Spleen (tissue), 10 donors: ENCODE measurements around the gene ARTN. TPM values are rescaled to one million over a fixed set of nuclear protein-coding genes. Genes with fewer than 3 reads are reported as not detected.

Source experiments
- polyA plus RNA-seq, 3 donors: library from polyadenylated mRNA; stranded (reverse); fragments of 200-250 nt; gene quantifications; one replicate each; pipeline ENCODE4 v1.2.1, GENCODE V29; 2013
- total RNA-seq, 7 donors: library from RNA; depleted of rRNA in 3 of 7; stranded (reverse); fragments of >200 nt in 3 of 7; fragmentation: NEBNext Ultra II Directional in 4 of 7; extraction: Animal tissue kit (Norgen Biotek cat#: 25700) in 4 of 7; gene quantifications; one replicate each; pipeline versions ENCODE4 v1.1.0 to v1.2.1, GENCODE V29; 2016 to 2021
- donor health status: healthy with polysubstance abuse.
- donor health status: DM: no; HTN: no; CAD: no; lungs with moderate emphysema.
- donor health status: DM: no; HTN: no; CAD: no.
- donor health status: Bipolar disorder and iron deficiency.
- donor health status: healthy.
- donor health status: DM: no; HTN: no; CAD: no.
- donor health status: DM: yes; HTN: yes; CAD: no.

Gene ARTN
- total and polyA plus RNA-seq, 10 donors: 0.35 to 2.1 (median 0.72) TPM; not detected in 4

Other genes with a start within 250 kb of the ARTN start
- 10 to 100 TPM; 15.6 to 34.3 (median 22.4) TPM for gene ST3GAL3, start 226.3 kb upstream of the ARTN start, total RNA-seq
- 10 to 100 TPM in 1 of 3 donors, 1 to 10 TPM in 2; 6.4 to 11.7 (median 8.7) TPM for gene ST3GAL3, start 226.3 kb upstream of the ARTN start, polyA plus RNA-seq
- gene IPO13, start 13.1 kb downstream of the ARTN start, total RNA-seq: 10 to 100 TPM; 18.2 to 27.4 (median 22.6) TPM
- 10 to 100 TPM; 10.5 to 19.4 (median 16.4) TPM for gene IPO13, start 13.1 kb downstream of the ARTN start, polyA plus RNA-seq
- gene DPH2, start 36.2 kb downstream of the ARTN start, total RNA-seq: 10 to 100 TPM; 22.9 to 36.5 (median 26.1) TPM
- 10 to 100 TPM; 15.7 to 24.6 (median 17.6) TPM for gene DPH2, start 36.2 kb downstream of the ARTN start, polyA plus RNA-seq
- 100 to 1,000 TPM; 124 to 219 (median 133) TPM for gene ATP6V0B, start 41.2 kb downstream of the ARTN start, total RNA-seq
- gene ATP6V0B, start 41.2 kb downstream of the ARTN start, polyA plus RNA-seq: 100 to 1,000 TPM; 176 to 205 (median 177) TPM
- gene B4GALT2, start 45.4 kb downstream of the ARTN start, total RNA-seq: 10 to 100 TPM; 11.4 to 23.3 (median 13.2) TPM
- 10 to 100 TPM in 1 of 3 donors, 1 to 10 TPM in 2; 7.0 to 13.7 (median 7.7) TPM for gene B4GALT2, start 45.4 kb downstream of the ARTN start, polyA plus RNA-seq
- 1 to 10 TPM; 3.3 to 7.0 (median 5.0) TPM for gene CCDC24, start 57.8 kb downstream of the ARTN start, total RNA-seq
- 10 to 100 TPM in 2 of 3 donors, 1 to 10 TPM in 1; 7.5 to 25.9 (median 14.5) TPM for gene CCDC24, start 57.8 kb downstream of the ARTN start, polyA plus RNA-seq
- 1 to 10 TPM; 1.1 to 6.1 (median 3.0) TPM for gene SLC6A9, start 97.7 kb downstream of the ARTN start, total RNA-seq
- under 1 TPM; 0.26 to 0.86 (median 0.35) TPM for gene SLC6A9, start 97.7 kb downstream of the ARTN start, polyA plus RNA-seq
- gene KLF17, start 185.0 kb downstream of the ARTN start, total RNA-seq: under 1 TPM in 1 of 7 donors, not detected in 6; 0.26 TPM
- gene KLF17, start 185.0 kb downstream of the ARTN start, polyA plus RNA-seq: not detected
- gene KLF18, start 207.8 kb downstream of the ARTN start, total RNA-seq: not detected
- not detected for gene KLF18, start 207.8 kb downstream of the ARTN start, polyA plus RNA-seq